H9 (cell line): ENCODE data around the gene TMEM117. TPM values are rescaled to one million over a fixed set of nuclear protein-coding genes. Genes with fewer than 3 reads are reported as not detected.

Source experiments
- DNase-seq: peaks from one replicate; pipeline ENCODE4 v3.0.0-alpha.2; 2017
- H2AFZ ChIP-seq: one replicate; pipeline ENCODE4 v1.6.1; 2013; ENCODE audit warnings: mild to moderate bottlenecking, low read length, control low read depth, moderate library complexity
- H2AK5ac ChIP-seq: 2 replicates; pipeline ENCODE4 v1.6.1; 2013; ENCODE audit warnings: low read length, control low read depth, mixed read lengths; ENCODE audit not compliant: insufficient read length
- H2BK120ac ChIP-seq: one replicate; pipeline ENCODE4 v1.6.1; 2013; ENCODE audit warnings: low read depth, mild to moderate bottlenecking, low read length, control low read depth, inconsistent platforms; ENCODE audit not compliant: poor library complexity, severe bottlenecking
- H2BK12ac ChIP-seq: 2 replicates; pipeline ENCODE4 v1.6.1; 2013; ENCODE audit warnings: low read length, control low read depth, mixed read lengths, low read depth; ENCODE audit not compliant: insufficient read length
- H2BK15ac ChIP-seq: 2 replicates; pipeline ENCODE4 v1.6.1; 2013; ENCODE audit warnings: low read depth, low read length, control low read depth
- H2BK20ac ChIP-seq: one replicate; pipeline ENCODE4 v1.6.1; 2013; ENCODE audit warnings: low read depth, mild to moderate bottlenecking, low read length, control low read depth, inconsistent platforms; ENCODE audit not compliant: poor library complexity, severe bottlenecking
- H2BK5ac ChIP-seq: 2 replicates; pipeline ENCODE4 v1.6.1; 2013; ENCODE audit warnings: low read length, control low read depth, mixed read lengths; ENCODE audit not compliant: insufficient read length
- H3K14ac ChIP-seq: 2 replicates; pipeline ENCODE4 v1.6.1; 2013; ENCODE audit warnings: low read length, control low read depth; ENCODE audit not compliant: insufficient read depth
- H3K18ac ChIP-seq: 2 replicates; pipeline ENCODE4 v1.6.1; 2013; ENCODE audit warnings: low read depth, mild to moderate bottlenecking, mixed read lengths, low read length, control low read depth; ENCODE audit not compliant: insufficient read length
- H3K23ac ChIP-seq: 2 replicates; pipeline ENCODE4 v1.6.1; 2013; ENCODE audit warnings: low read length, control low read depth, mixed read lengths, low read depth; ENCODE audit not compliant: insufficient read length
- H3K23me2 ChIP-seq: 2 replicates; pipeline ENCODE4 v1.6.1; 2013; ENCODE audit warnings: low read depth, mild to moderate bottlenecking, mixed read lengths, low read length, control low read depth; ENCODE audit not compliant: insufficient read length, poor library complexity, severe bottlenecking
- H3K27ac ChIP-seq: 2 replicates; pipeline ENCODE4 v1.5.1; 2013; ENCODE audit warnings: low read length, control low read depth, mixed read lengths, low read depth; ENCODE audit not compliant: insufficient read length
- H3K27me3 ChIP-seq: 2 replicates; pipeline ENCODE4 v1.6.1; 2013; ENCODE audit warnings: low read length, control low read depth, inconsistent platforms; ENCODE audit not compliant: insufficient read depth
- H3K4ac ChIP-seq: 2 replicates; pipeline ENCODE4 v1.6.1; 2013; ENCODE audit warnings: low read depth, mild to moderate bottlenecking, control low read depth, inconsistent platforms, low read length, moderate library complexity
- H3K4me1 ChIP-seq: 2 replicates; pipeline ENCODE4 v1.6.1; 2013; ENCODE audit warnings: low read length, control low read depth, inconsistent platforms; ENCODE audit not compliant: insufficient read depth
- H3K4me2 ChIP-seq: 2 replicates; pipeline ENCODE4 v1.6.1; 2013; ENCODE audit warnings: low read length, control low read depth, mixed read lengths; ENCODE audit not compliant: insufficient read length, insufficient read depth
- H3K56ac ChIP-seq: 2 replicates; pipeline ENCODE4 v1.6.1; 2013; ENCODE audit warnings: low read depth, mild to moderate bottlenecking, mixed read lengths, low read length, control low read depth; ENCODE audit not compliant: insufficient read length
- H3K79me1 ChIP-seq: 2 replicates; pipeline ENCODE4 v1.6.1; 2013; ENCODE audit warnings: low read depth, mild to moderate bottlenecking, moderate library complexity, low read length, control low read depth, inconsistent platforms; ENCODE audit not compliant: insufficient read depth, poor library complexity, severe bottlenecking
- H3K79me2 ChIP-seq: 2 replicates; pipeline ENCODE4 v1.6.1; 2013; ENCODE audit warnings: low read length, control low read depth, inconsistent platforms; ENCODE audit not compliant: insufficient read depth
- H3K9ac ChIP-seq: 2 replicates; pipeline ENCODE4 v1.6.1; 2013; ENCODE audit warnings: low read length, control low read depth, mixed read lengths; ENCODE audit not compliant: insufficient read length; ENCODE audit errors: extremely low read depth
- H3K9me3 ChIP-seq: one replicate; pipeline ENCODE4 v1.6.1; 2013; ENCODE audit warnings: low read depth, low read length, inconsistent platforms; ENCODE audit not compliant: control insufficient read depth
- H3T11ph ChIP-seq: one replicate; pipeline ENCODE4 v1.6.1; 2013; ENCODE audit warnings: mild to moderate bottlenecking, low read length, control low read depth, inconsistent platforms
- H4K20me1 ChIP-seq: one replicate; pipeline ENCODE4 v1.6.1; 2013; ENCODE audit not compliant: control insufficient read depth, insufficient read length, insufficient read depth
- H4K5ac ChIP-seq: 2 replicates; pipeline ENCODE4 v1.6.1; 2013; ENCODE audit warnings: low read depth, mild to moderate bottlenecking, mixed read lengths, low read length, control low read depth; ENCODE audit not compliant: insufficient read length
- H4K8ac ChIP-seq: replicated peaks from 2 replicates; pipeline ENCODE4 v1.6.1; 2013; ENCODE audit warnings: low read length, control low read depth, mixed read lengths, low read depth; ENCODE audit not compliant: insufficient read length
- H4K91ac ChIP-seq: 2 replicates; pipeline ENCODE4 v1.6.1; 2013; ENCODE audit warnings: low read depth, mild to moderate bottlenecking, moderate library complexity, mixed read lengths, low read length, control low read depth; ENCODE audit not compliant: insufficient read length
- H3K27ac Mint-ChIP-seq, 3 experiments: 2 replicates in 2 of 3; 3 replicates in 1 of 3; pipeline ENCODE4 v1.8.0; 2020 to 2021; ENCODE audit warnings: mixed read lengths in 3 of 3, mild to moderate bottlenecking in 1 of 3, moderate library complexity in 1 of 3
- H3K27me3 Mint-ChIP-seq: 2 replicates; pipeline ENCODE4 v1.8.0; 2021; ENCODE audit warnings: low read depth, mild to moderate bottlenecking, moderate library complexity, mixed read lengths
- H3K36me3 Mint-ChIP-seq, 3 experiments: 2 replicates in 2 of 3; 3 replicates in 1 of 3; pipeline ENCODE4 v1.8.0; 2020 to 2021; ENCODE audit warnings: low read depth in 3 of 3, mixed read lengths in 3 of 3; ENCODE audit not compliant: insufficient read depth in 1 of 3
- H3K4me1 Mint-ChIP-seq, 2 experiments: 2 replicates each; pipeline ENCODE4 v1.8.0; 2020; ENCODE audit warnings: mixed read lengths in 2 of 2
- H3K4me3 Mint-ChIP-seq, 2 experiments: 2 replicates in 1 of 2; 3 replicates in 1 of 2; pipeline ENCODE4 v1.8.0; 2020 to 2021; ENCODE audit warnings: mild to moderate bottlenecking in 2 of 2, mixed read lengths in 2 of 2, moderate library complexity in 1 of 2
- H3K9me3 Mint-ChIP-seq, 2 experiments: 2 replicates in 1 of 2; 3 replicates in 1 of 2; pipeline ENCODE4 v1.8.0; 2020; ENCODE audit warnings: mild to moderate bottlenecking in 2 of 2, mixed read lengths in 2 of 2, moderate library complexity in 1 of 2
- WGBS: extraction: QIAGEN DNeasy Blood & Tissue Kit; methylation state at CpG from one replicate; pipeline ENCODE4 v1.1.7; 2013; ENCODE audit warnings: missing lambda C conversion rate, low lambda C conversion rate, mixed read lengths; ENCODE audit not compliant: insufficient read length; ENCODE audit errors: extremely low coverage; 5-methylcytosine and 5-hydroxymethylcytosine counted together
- total RNA-seq: library from RNA; stranded (reverse); gene quantifications from 2 replicates; pipeline ENCODE4 v1.2.1, GENCODE V29; 2021
- TF ChIP-seq, protein P1 (sequence below): fragments of 200-600 bp; sonication (generic); conservative IDR thresholded peaks from 3 replicates; pipeline ENCODE4 v1.8.0; 2021; ENCODE audit warnings: antibody characterized with exemption, mild to moderate bottlenecking

Gene TMEM117
- total RNA-seq, 1 experiment from 2014 or later = 1.7 TPM

- Histone ChIP-seq H4K5ac (no peak overlapping the region), H3K79me2 (no peaks in the 10 kb centered on the region), H2BK5ac (no peak overlapping the region), H2BK120ac (no peak overlapping the region), H2BK15ac (no peak overlapping the region), H3K9ac (no peak overlapping the region), H2BK12ac (no peak overlapping the region), H3K9me3 (no peaks in the 10 kb centered on the region), H2AFZ (no peak overlapping the region), H2BK20ac (no peak overlapping the region), H3K4me2 (no peak overlapping the region), H4K20me1 (no peaks in the 10 kb centered on the region), H3K56ac (no peak overlapping the region), H3K4ac (no peak overlapping the region), H3K4me1 (peaks cover 5% of the 10 kb centered on the region; the same call in 1 of the 2 replicates), H3K14ac (no peak overlapping the region), H3K27ac (no peak overlapping the region), H3K79me1 (no peaks in the 10 kb centered on the region), H4K91ac (no peak overlapping the region), H3K27me3 (no peaks in the 10 kb centered on the region), H4K8ac (no peak overlapping the region), H2AK5ac (no peak overlapping the region), H3T11ph (no peak overlapping the region), H3K23me2 (no peaks in the 10 kb centered on the region), H3K23ac (no peak overlapping the region), H3K18ac (no peak overlapping the region)
- no peak overlapping the region for H3K27ac Mint-ChIP-seq
- TF ChIP-seq, protein P1, sequence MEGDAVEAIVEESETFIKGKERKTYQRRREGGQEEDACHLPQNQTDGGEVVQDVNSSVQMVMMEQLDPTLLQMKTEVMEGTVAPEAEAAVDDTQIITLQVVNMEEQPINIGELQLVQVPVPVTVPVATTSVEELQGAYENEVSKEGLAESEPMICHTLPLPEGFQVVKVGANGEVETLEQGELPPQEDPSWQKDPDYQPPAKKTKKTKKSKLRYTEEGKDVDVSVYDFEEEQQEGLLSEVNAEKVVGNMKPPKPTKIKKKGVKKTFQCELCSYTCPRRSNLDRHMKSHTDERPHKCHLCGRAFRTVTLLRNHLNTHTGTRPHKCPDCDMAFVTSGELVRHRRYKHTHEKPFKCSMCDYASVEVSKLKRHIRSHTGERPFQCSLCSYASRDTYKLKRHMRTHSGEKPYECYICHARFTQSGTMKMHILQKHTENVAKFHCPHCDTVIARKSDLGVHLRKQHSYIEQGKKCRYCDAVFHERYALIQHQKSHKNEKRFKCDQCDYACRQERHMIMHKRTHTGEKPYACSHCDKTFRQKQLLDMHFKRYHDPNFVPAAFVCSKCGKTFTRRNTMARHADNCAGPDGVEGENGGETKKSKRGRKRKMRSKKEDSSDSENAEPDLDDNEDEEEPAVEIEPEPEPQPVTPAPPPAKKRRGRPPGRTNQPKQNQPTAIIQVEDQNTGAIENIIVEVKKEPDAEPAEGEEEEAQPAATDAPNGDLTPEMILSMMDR = no peak
- no peaks in the 10 kb centered on the region for H3K36me3 Mint-ChIP-seq
- no peaks in the 10 kb centered on the region for H3K27me3 Mint-ChIP-seq
- WGBS = 100% methylated on average over 1 of the region's 4 CpGs
- DNase-seq = no peak
- H3K4me1 Mint-ChIP-seq = peaks cover 20 to 22% of the 10 kb centered on the region in 2 experiments
- H3K4me3 Mint-ChIP-seq = no peak overlapping the region
- no peaks in the 10 kb centered on the region for H3K9me3 Mint-ChIP-seq
Measured at GRCh38 chr12:44385964-44386363, 550.1 kb downstream of the TMEM117 start.
